ENCODE results near the gene GTF2A1. TPM values are rescaled to one million over a fixed set of nuclear protein-coding genes. Genes with fewer than 3 reads are reported as not detected.
A peak's percentile ranks its signal among the peaks of the same experiment; 100 is the strongest.

Gene GTF2A1
- total and polyA plus RNA-seq, 2 donors (not counting 3 experiments of a cell fraction or from before 2014, with no cell fraction given), result 11.1 to 33.4 TPM

DNA sequence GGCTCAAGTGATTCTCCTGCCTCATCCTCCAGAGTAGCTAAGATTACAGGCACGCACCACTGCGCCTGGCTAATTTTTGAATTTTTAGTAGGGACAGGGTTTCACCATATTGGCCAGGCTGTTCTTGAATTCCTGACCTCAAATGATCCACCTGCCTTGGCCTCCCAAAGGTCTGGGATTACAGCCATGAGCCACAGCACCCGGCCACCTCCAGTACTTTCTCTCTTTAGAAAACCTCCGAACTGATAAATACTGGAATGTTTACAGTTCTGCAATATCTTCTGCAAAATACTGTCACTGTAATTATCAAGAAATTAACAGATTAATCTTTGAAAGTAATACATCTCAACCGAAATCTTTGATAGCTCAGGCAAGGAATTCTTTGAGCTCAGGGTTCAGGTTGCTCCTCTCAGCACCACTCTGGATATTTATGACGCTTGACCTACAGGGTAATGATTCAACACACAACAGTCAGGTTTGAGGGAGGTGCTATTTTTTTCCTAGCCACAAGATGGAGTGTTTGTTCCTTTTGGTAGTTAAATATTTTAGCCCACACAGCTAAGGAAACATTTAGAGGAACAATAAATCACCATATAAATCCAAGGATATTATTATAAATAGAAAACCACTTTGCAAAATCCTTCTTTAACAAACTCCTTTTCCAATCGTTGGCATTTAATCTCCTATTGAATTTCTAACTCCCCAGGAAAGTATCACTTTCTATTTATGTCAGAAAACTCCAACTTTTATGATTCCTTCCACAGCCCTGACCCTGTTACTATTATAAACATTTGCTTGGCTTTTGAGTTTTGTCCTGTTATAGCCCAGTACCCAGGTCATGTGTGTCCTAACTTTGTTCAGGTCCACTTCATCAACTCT lies 48.6 kb upstream of the GTF2A1 start:
- CTCF ChIA-PET, result interaction anchor here (0.5 to 5.0 kb wide), 9 partner anchors 9 to 224 kb away, joined by 3 to 76 read pairs (median 4); no protein-coding TSS in a partner anchor
- TF ChIP-seq GATA2 (IDR thresholded peaks at IDR 0.05; ENCODE audit: insufficient read depth, insufficient read length, low read depth, low read length), result no peak
- TF ChIP-seq CTCF (IDR thresholded peaks at IDR 0.05; ENCODE audit: extremely low read depth in 1 of 2, insufficient read depth in 1 of 2, low read depth in 1 of 2, low read length in 2 of 2), result peak; percentile 39 to 55
- Histone ChIP-seq H2AFZ (ENCODE audit: low read depth, low read length) (no peak overlapping the region), H3K27ac (ENCODE audit: insufficient read depth, low read depth, low read length) (no peak overlapping the region), H3K27me3 (ENCODE audit: control insufficient read depth in 2 of 2, insufficient read depth in 2 of 2, low read length in 2 of 2) (no peaks in the 10 kb centered on the region), H3K4me3 (replicated peaks in 1 of 3; ENCODE audit: insufficient read depth in 1 of 3, low read depth in 1 of 3, low read length in 3 of 3) (no peak overlapping the region), H3K9ac (replicated peaks; ENCODE audit: extremely low read depth, insufficient read depth, low read length) (no peak overlapping the region), H4K20me1 (replicated peaks; ENCODE audit: control insufficient read depth, extremely low read depth, insufficient read depth, low read length) (no peaks in the 10 kb centered on the region), H3K79me2 (ENCODE audit: control insufficient read depth, insufficient read depth, low read length) (no peaks in the 10 kb centered on the region), H3K9me3 (replicated peaks; ENCODE audit: control insufficient read depth, insufficient read depth, low read length) (no peaks in the 10 kb centered on the region), H3K36me3 (ENCODE audit: control insufficient read depth in 2 of 2, extremely low read depth in 1 of 2, insufficient read depth in 2 of 2, low read length in 2 of 2) (no peaks in the 10 kb centered on the region), H3K4me2 (ENCODE audit: insufficient read depth, low read length) (no peak overlapping the region), H3K4me1 (ENCODE audit: control insufficient read depth, extremely low read depth, insufficient read depth, low read length) (no peaks in the 10 kb centered on the region), H3K9me1 (replicated peaks; ENCODE audit: control insufficient read depth, extremely low read depth, insufficient read depth, low read length) (no peaks in the 10 kb centered on the region)
- no TSS peak for BruUV-seq (replicated peaks)
- POLR2A ChIA-PET, result no interaction called here
- DNase-seq (ENCODE audit: low read depth, low spot score), result peak; percentile 69
- dilution Hi-C loops (cut with MboI; ENCODE audit: extremely low pct_ligation_motif_present, low sequenced_read_pairs) (no loop called here), intact Hi-C loops (cut with micrococcal nuclease) (loop anchor here (1.0 kb wide), 1 partner anchor 184 kb away; no protein-coding TSS in a partner anchor)
- peak; percentile 79 for FAIRE-seq

GRCh38 chr14:81268016-81268416 lies 47.3 kb upstream of the GTF2A1 start:
- FAIRE-seq (no peak), DNase-seq (ENCODE audit: low read depth, low spot score) (no peak)
- no peak overlapping the region for H3K4me3 ChIP-seq (replicated peaks in 1 of 3; ENCODE audit: insufficient read depth in 1 of 3, low read depth in 1 of 3, low read length in 3 of 3)
- H3K4me2 ChIP-seq (ENCODE audit: insufficient read depth, low read length), result no peak overlapping the region
- dilution Hi-C loops (cut with MboI; ENCODE audit: extremely low pct_ligation_motif_present, low sequenced_read_pairs) (no loop called here), intact Hi-C loops (cut with micrococcal nuclease) (no loop called here)
- no peaks in the 10 kb centered on the region for H3K36me3 ChIP-seq (ENCODE audit: control insufficient read depth in 2 of 2, extremely low read depth in 1 of 2, insufficient read depth in 2 of 2, low read length in 2 of 2)
- no peaks in the 10 kb centered on the region for H3K9me3 ChIP-seq (replicated peaks; ENCODE audit: control insufficient read depth, insufficient read depth, low read length)
- no peak overlapping the region for H3K9ac ChIP-seq (replicated peaks; ENCODE audit: extremely low read depth, insufficient read depth, low read length)
- no peaks in the 10 kb centered on the region for H3K4me1 ChIP-seq (ENCODE audit: control insufficient read depth, extremely low read depth, insufficient read depth, low read length)
- BruUV-seq (replicated peaks), result no TSS peak
- ChIA-PET POLR2A (no interaction called here), CTCF (interaction anchor here (1.9 to 3.8 kb wide), 3 partner anchors 185 to 196 kb away, joined by 7 to 76 read pairs (median 13); no protein-coding TSS in a partner anchor)
- no peaks in the 10 kb centered on the region for H3K79me2 ChIP-seq (ENCODE audit: control insufficient read depth, insufficient read depth, low read length)
- no peak overlapping the region for H3K27ac ChIP-seq (ENCODE audit: insufficient read depth, low read depth, low read length)
- no peak for TF ChIP-seq JUN (IDR thresholded peaks at IDR 0.05; ENCODE audit: borderline replicate concordance, insufficient read depth, insufficient read length, low read depth)
- no peak for TF ChIP-seq MYC (IDR thresholded peaks at IDR 0.05; ENCODE audit: low read depth, low read length)
- TF ChIP-seq POLR2A (IDR thresholded peaks at IDR 0.05; ENCODE audit: low read depth, low read length), result no peak
- TF ChIP-seq CTCF (IDR thresholded peaks at IDR 0.05; ENCODE audit: extremely low read depth in 1 of 2, insufficient read depth in 1 of 2, low read depth in 1 of 2, low read length in 2 of 2), result no peak
- no peak for TF ChIP-seq GATA2 (IDR thresholded peaks at IDR 0.05; ENCODE audit: insufficient read depth, insufficient read length, low read depth, low read length)
- no peak for TF ChIP-seq FOS (IDR thresholded peaks at IDR 0.05; ENCODE audit: borderline replicate concordance, insufficient read depth, low read length)
- no peak for TF ChIP-seq EZH2 (IDR thresholded peaks at IDR 0.05; ENCODE audit: borderline replicate concordance, low read depth, low read length, severe bottlenecking)
- TF ChIP-seq MAX (IDR thresholded peaks at IDR 0.05; ENCODE audit: insufficient read depth, insufficient read length), result no peak
- TF ChIP-seq POLR2AphosphoS5 (IDR thresholded peaks at IDR 0.05; ENCODE audit: insufficient read depth, low read depth, low read length), result no peak
- no peaks in the 10 kb centered on the region for H3K27me3 ChIP-seq (ENCODE audit: control insufficient read depth in 2 of 2, insufficient read depth in 2 of 2, low read length in 2 of 2)
- no peak overlapping the region for H2AFZ ChIP-seq (ENCODE audit: low read depth, low read length)
- H3K9me1 ChIP-seq (replicated peaks; ENCODE audit: control insufficient read depth, extremely low read depth, insufficient read depth, low read length), result no peaks in the 10 kb centered on the region
- no peaks in the 10 kb centered on the region for H4K20me1 ChIP-seq (replicated peaks; ENCODE audit: control insufficient read depth, extremely low read depth, insufficient read depth, low read length)
